GM19397 (cell line): ENCODE data around the gene AMBRA1.

Source experiments
- ATAC-seq: cut with Tn5 transposase; IDR thresholded peaks from one replicate; pipeline ENCODE4 v1.9.1; 2021; ENCODE audit warnings: mild to moderate bottlenecking, moderate library complexity; ENCODE audit not compliant: unreplicated experiment

AMBRA1 gene

DNA sequence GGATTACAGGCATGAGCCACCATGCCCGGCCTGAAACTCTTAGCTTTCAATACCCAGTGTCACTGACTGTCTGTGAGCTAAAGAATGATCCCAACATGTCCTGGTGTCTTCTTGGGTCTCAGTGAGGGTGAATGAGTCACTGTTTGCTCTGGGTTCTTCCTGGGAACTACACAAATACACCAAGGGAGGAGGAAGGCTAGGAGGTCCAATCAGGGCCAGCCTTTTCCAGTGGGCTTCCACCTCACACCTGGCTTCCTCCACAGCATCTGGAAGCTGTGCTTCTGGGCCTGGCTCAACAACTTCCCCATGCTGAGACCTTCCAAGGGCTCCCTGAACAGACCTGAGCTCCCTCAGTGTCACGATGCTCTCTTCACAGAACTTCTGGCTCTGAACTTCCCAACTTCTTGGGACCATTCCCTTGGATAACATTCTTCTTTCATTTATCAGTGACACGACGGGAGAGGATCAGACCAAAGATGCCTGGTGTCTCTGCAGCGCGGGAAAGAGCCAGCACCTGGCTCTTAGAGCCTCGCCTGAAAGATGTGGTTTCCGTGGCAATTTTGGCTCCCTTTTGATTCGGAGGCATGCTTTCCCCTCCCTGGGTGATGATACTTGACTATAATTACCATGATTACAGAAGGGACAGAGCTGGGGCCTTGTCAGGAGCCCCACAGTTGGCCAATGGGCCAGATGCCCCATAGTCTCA, 179.9 kb downstream of the AMBRA1 start:
- ATAC-seq = no peak

DNA sequence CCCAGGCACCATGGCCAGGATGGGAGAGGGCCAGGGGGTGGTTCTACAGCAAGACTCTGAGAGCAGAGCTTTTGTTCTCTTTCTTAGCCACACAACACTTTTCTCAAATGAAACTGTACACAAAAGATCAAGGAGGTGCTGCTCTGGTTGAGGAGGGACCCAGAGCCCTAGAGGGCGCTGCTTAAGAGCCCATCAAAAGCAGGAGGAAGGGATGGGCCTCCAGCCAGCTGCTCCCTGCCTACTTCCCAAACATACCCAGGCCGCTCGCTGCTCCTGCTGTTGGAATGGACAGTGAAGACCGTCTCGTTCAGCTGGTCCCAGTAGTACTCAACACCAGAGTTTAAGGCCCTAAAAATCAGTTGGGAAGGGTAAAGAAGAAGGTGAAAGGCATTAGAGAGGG, 183.8 kb downstream of the AMBRA1 start:
- ATAC-seq = no peak

DNA sequence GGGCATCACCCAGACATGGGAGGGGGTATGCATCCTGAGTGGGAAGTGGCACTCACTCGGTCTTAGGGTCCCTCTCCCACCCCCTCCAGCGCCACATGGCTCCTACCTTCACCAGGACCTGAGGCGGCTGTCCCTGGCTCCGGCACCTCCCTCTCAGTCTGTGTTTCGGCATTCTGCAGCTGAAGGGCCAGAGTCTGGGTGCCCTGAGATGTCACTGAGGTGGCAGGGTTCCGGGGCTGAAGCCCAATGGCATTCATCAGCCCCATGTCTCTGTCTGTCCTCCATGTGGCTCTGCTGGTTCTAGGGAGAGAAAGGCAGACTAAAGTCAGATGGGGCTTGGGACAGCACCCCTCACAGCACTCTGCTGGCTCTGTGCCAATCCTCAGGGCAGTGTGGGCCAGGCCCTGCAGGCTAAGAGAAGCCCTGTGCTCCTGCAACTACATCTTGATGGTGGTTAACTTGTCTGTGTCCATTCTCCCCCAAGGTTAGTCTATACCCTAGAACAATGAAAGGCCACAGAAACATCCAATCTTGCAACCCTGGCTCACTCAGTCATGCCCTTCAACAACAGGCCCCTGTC, 185.3 kb downstream of the AMBRA1 start:
- ATAC-seq = no peak

DNA sequence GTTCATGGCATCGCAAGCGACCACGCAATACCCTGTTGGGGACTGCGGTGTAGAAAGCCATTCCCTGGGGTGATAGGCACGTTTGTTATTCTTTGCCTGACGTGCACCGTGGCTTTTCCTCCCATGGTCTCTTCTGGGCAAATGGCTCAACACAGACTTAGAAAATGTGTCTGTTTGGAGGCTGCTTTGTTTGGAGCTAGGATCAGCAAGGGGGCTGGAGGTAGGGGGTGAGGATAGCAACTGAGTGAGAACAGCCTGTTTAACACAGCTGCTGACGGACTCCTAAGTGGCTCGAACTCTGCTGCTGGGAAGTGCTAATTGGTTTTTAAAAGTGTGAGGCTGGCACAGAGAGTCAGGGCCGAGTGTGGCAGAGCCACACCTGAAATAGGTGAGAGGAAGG, 186.2 kb downstream of the AMBRA1 start:
- no peak for ATAC-seq

DNA sequence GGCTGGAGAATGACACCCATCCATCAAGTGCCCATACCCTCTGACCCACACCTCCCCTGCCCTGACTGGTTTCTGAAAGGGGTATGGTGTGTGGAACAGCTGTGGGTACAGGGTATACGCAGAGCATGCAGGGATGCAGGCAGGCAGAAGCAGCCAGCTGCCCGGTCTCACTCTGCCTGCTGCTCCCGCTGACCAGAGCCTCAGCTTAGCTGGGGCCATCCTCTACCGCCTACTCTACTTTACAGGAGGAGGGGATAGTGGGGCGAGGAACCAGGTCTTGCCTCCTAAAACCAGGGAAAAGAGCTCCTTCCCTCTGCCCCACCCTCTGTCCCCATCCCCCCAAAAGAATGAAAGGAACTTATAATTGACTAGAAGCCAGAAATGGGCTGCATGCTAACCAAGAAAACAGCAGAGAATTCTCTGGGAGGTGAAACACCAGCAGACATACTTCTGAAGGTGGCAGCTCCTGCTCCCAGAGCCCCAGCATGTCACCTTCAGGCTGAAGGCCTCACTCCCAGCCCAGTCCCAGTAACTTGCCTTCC, 189.3 kb downstream of the AMBRA1 start:
- no peak for ATAC-seq

DNA sequence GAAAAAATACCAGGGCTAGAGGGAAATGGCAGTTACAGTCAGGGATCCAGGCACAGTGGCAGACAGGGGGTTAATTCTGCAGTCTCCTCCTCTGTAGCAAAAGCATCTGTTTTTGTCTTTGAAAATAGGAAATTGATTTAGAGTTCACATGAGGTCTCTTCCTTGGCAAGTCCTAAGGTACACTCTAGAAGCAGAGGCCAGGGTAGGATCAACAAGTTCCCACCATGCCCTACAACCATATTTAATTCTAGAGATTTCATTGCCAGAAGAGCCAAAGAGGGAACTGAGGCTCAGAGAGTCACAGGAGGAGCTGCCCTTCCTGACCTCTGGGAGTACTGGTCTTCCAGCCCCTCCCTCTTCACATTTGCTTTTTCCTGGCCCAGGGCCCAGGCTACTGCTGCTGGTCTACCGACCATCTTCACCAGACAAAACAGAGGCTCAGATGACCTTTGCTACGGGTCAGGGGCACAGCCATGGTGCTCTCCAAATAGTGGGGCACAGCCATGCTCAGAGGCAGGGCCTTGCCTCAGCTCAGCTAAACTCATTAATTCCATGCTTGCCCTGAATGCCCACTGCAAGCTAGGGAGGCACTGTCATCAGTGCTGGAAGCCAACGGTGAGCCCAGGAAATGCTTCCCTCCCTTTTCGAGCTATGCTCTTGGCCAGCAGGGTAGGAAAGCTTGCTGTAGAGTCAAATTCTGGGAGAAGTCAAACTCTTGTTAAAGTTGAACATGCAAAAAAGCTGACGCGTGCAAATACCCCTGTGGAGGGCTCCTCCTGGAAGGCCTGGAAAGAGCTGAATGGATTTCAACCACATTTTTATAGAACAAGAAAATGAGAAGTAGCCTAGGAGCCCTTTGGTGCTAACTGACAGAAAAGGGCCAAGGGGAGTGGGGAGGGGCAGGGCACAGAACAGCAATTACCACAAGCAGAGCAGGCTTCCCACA, 190.6 kb downstream of the AMBRA1 start:
- no peak for ATAC-seq

DNA sequence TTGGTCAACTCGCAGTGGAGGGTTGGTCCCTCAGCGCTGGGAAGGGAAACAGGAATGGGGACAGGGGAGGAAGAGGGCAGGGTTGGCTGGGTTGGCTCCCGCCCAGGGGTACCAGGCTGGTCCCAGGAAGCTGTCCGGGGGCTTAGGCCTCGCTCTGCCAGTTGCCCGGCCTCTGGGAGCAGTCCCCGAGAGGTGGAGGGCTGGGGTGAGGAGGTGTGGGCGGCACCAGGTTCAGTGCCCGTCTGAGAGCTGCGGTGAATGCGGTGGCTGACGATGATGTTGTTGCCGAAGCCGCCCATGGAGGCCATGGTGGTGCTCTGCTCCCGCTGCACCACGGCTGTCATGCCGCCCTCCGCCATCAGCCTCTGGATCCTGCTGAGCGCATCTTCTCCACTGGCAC, 196.3 kb downstream of the AMBRA1 start:
- ATAC-seq = no peak

DNA sequence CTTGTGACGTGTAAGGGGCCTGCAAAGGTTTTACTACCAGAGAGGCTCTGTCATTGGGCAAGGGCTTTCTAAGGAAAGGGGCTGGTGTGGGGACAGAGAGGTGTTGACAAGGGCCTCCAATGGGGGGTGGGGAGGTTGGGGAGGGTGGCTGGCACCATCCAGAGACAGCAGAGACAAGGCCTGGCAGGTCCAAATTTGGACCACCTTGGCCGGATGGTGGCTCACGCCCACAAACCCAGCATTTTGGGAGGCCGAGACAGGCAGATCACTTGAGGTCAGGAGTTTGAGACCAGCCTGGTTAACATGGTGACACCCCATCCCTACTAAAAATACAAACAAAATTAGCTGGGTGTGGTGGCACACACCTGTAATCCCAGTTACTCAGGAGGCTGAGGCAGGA, 200.1 kb downstream of the AMBRA1 start:
- ATAC-seq = no peak

DNA sequence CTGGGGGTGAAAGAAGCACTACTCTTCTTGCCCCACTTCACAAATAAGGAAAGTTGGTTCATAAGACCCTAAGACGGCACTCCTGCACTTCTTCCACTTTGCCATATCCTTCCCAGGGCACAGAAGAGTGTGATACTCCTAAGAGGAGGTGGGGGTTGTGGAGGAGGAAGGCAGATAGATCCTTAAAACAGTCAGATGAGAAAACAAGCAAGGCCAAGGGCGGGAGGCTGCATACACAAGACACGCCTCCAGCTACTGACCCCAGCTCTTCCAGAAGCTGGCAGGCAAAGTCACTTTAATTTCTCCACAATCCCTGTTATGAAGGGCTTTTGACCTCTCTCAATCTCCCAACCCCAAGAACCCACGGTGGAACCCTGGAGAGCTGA, 200.6 kb downstream of the AMBRA1 start:
- no peak for ATAC-seq

DNA sequence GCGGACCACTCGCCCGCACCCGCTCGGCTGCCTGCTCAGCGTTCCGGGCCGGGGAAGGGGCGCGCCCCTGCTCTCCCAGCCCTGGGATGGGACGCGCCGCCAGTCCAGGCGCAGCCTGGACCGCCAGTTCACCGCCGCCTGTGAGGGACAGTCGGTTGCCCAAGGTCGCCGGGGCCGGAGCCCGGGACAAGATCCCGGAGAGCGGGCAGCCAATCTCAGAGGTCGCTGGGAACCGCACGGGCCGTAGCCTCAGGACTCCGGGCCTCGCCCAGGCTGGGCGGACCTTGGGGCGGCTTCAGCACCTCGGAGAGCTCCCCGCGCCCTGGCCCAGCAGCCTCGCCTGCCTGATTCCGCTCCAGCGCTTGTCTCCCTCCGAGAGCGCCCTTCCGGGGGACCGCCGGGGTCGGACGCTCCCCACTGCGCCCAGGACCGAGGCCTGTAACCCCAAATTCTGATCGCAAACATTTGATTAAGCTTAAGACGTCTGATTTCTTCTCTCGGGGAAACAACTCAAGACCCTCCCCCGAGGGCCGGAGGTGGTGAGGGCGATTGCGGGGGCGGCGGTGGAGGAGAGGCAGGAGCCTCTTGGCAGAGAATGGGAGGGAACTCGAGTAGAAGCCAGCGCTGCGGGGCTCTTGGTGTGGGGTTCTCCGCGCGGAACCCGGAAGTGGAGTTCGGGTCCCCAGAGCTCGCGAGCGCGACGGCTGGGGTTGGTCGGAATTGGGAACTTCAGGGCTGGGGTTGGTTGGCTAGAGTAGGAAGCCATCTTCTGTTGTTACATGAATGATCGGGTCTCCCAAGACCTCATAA, 201.2 kb downstream of the AMBRA1 start:
- ATAC-seq = peak; percentile 62

DNA sequence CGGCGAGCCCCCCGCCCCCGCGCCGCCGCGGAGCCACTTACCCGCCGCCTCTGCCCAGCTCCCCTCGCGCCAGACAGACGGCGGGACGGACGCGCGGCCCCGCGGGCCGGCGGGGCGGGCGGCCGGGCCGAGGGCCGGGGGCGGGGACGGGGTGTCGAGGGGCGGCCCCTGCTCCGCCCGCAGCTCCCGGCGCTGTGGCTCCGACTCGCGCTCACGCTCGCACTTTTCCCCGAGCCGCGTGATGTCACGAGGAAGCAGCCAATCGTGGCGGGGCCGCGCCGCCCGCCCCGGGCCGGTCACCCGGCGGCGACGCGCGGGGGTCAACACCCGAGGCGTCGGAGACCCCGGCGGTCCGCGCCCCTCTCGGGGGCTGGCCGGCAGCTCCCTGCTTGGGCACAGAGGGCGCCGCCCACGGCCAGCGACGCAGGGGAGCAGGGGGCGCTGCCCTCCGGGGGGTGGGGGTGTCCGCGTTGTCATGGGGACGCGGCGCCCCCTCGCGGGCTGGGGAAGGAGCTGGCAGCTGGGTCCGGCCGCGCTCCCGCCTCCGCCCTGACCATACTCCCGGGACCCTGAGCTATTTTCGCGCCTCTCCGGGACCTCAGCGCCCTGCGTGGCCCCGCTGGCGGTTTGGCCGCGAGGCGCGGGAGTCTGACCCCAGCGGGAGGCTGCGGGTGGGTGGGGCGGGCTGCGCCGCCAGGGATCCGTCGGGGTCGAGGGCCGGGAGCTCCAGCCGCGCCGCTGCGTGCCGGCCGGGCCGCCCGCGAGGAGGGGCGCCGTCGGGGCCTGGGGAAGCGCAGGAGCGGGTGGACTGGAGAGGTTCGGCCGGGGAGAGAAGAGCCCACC, 202.0 kb downstream of the AMBRA1 start, which contains the start of gene CHRM4:
TSS of gene CHRM4 (minus strand) at position 199 of the 843 bp plus-strand sequence. CDS start 5,219 bp downstream, outside the sequence.
- no peak for ATAC-seq

DNA sequence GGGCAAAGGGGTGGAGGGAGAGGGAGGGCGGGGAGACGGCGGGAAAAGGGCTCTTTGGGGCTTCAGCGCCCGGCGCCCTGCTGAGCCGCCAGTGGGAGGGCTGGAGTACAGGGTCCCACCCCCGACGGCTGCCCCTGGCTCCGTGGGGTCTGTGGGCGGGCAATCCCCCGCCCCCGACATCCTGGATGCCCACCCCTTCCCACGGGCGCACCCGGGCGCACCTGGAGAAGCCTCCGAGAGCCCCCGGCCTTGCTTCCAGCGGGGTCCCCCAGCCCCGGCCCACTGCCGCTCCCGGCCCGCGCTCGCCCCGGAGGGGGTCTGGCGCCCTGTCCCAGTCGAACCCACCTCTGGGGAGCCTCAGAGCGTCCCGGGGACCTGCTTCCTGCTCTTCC, 202.6 kb downstream of the AMBRA1 start:
- no peak for ATAC-seq

DNA sequence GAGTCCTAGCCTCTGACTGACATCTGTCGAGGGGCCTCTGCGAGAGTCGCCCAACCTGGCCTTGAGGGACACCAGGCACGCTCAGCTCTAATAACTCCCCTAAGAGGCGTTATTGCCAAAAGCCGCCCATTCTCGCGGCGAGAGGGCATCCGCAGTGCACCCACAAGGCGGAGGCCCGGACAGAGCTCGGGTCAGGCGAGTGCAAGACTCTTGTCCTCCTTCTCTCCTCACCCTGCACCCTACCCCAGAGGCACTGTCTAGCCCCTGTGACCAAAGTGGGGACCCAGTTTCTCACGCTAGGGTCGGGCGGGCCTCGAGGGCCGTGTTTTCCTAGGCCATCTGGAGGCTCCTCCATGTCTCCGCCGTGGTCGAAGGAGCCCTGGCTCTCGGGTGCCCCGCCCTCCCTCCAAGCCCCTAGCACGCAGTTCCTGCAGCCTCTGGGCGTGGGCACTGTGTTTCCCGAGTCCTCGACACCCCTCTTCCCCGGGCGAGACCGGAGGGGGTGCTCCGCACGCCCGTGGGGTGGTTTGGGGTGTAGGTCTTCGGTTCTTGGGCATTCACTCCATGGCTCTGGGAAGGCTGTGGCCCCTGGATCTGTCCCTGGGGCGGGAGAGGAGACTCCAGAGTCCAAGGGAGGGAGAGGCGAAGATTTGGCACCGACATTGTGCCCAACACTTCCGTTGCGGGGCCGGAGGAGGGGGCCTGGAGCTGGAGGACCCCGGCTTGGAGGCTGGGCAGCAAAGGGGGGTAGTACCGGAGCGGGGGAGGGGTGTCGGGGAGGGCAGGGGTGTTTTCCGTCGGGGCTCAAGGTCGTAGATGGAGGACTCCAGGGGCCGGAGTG, 203.3 kb downstream of the AMBRA1 start:
- ATAC-seq = no peak

DNA sequence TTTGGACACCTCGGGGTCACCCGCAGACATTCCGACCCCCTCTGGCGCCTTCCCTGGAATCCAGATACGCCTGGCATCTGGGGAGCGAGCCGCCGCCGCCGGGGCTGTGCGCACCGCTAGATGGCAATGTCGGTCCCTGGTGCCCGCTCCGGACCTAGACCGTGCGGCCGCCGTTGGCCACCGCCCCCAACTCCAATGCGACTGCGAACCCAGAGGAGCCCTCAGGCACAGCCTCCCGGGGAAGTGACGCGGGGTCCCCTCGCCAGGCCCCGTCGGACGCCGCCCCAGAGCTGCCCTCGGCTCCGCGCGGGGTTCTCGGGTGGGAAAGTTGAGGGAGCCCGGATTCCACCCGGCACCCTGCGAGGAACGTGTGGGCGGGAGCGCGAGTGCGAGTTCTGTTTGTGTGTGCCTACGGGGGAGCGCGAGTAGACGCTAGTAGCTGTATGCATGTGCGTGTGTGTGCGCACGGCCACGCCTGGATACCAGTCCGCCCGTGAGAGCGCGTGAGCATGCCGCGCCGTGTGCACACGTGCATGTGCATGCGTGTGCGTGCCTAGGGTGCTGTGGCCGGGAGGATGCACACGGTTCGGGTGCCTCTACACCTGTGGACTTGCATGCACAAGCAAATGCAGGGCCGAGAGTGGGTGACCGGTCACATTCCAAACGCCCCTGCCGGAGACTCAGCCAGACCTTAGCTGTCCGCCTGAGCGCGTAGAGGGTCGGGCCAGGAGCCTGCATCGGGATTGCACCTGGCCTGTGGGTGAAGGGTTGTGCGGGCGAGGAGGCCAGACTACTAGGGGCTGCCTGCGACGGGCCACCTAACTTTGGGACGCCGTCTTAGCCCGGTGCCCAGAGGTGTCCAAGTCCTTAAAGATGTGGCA, 204.1 kb downstream of the AMBRA1 start:
- peak; percentile 51 for ATAC-seq

DNA sequence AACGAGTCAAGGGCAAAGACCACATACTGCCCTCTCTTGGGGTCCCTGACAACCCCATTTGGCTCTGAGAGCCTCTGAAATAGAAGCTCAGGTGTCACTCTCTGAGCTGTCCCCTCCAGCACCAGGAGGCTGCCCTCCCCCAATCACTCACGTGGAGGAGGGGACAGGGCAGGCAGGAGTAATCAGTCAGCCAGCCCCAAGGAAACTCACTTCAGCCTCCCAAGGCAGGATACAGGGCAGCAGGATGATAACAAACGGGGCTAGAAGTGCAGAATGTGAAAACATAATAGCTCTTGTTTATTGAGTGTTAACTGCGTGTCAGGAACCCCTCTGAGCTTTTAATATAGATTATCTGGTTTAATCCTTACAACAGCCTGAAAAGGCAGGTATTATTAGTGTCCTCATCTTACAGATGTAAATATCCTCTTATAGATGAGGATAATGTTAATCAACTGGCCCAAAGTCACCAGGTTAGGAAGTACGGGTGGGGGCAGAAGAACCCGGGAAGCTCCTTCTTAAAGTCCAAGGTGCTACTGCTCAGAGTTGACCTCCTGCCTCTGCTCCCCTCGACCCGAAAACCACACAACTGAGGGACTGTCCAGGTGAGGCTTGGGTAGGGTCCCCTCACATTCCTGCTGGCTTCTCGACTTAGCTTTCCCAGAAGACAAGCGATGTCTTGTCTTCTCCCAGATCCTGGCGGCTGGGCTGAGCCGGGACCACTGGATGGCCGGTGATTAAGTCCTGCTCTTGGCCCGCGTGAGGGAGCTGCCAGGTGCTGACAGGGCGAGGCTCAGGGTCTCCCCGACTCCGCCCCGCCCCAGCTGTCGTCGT, 205.0 kb downstream of the AMBRA1 start:
- ATAC-seq = no peak

DNA sequence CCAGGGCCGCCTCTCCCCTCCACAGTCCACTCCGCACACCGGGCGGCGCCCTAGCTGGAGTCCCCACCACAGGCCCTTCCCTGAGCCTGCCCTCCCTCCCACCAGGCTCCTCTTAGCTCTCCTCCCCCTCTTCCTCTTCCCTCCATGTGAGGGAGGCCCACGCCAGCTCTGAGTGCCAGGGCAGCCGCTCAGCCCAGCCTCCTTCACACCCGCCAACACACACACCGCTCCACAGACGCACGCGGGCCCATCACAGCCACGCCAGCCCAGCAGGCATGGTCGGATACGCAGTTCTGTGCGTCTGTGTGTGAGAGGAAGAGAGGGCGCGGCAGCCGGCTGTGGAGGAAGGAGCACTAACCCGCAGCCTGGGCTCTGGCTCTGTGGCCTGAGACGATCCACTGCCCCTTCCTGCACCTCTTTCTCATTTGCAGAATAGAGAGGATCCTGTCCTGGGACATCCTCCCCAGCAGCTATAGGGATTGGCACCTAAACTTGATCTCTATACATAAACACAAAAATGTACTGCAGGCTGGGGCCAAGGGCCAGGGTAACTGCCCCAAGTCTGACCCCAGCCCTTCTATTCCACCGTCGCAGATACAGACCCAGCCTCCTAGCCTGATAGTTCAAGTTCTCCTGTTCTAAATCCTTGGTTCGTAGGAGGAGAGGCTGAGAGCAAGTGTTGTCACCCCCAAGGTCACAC, 205.8 kb downstream of the AMBRA1 start:
- no peak for ATAC-seq
